Chondrocyte (in vitro differentiated cells): Measurements from ENCODE around the gene CTIF. TPM values are rescaled to one million over a fixed set of nuclear protein-coding genes. Genes with fewer than 3 reads are reported as not detected.

ENCODE experiments used
- DNase-seq: peaks from one replicate; pipeline ENCODE4 v3.0.0; 2021; ENCODE audit warnings: mixed read lengths, low spot score
- H3K27ac Mint-ChIP-seq: one replicate; pipeline ENCODE4 v1.8.0; 2021; ENCODE audit warnings: mild to moderate bottlenecking, moderate library complexity, mixed read lengths; ENCODE audit not compliant: unreplicated experiment
- H3K27me3 Mint-ChIP-seq: 2 replicates; pipeline ENCODE4 v1.8.0; 2021; ENCODE audit warnings: low read depth, mixed read lengths
- H3K36me3 Mint-ChIP-seq: 2 replicates; pipeline ENCODE4 v1.8.0; 2021; ENCODE audit warnings: low read depth, mixed read lengths
- H3K4me1 Mint-ChIP-seq: 2 replicates; pipeline ENCODE4 v1.8.0; 2021; ENCODE audit warnings: low read depth, mild to moderate bottlenecking, mixed read lengths
- H3K4me3 Mint-ChIP-seq: one replicate; pipeline ENCODE4 v1.8.0; 2021; ENCODE audit warnings: mild to moderate bottlenecking, moderate library complexity, mixed read lengths; ENCODE audit not compliant: unreplicated experiment
- H3K9me3 Mint-ChIP-seq: 2 replicates; pipeline ENCODE4 v1.8.0; 2021; ENCODE audit warnings: low read depth, mixed read lengths
- CTCF ChIP-seq: fragments of 200-600 bp; sonication (generic); IDR thresholded peaks from 2 replicates; pipeline ENCODE4 v1.5.0; 2021; ENCODE audit warnings: antibody characterized with exemption, mild to moderate bottlenecking, moderate library complexity
- total RNA-seq: library from RNA; stranded (reverse); gene quantifications from 3 replicates; pipeline ENCODE4 v1.2.1, GENCODE V29; 2021

Gene CTIF
- total RNA-seq, 1 donor from 2014 or later, result 184 TPM

- H3K27me3 Mint-ChIP-seq, result no peaks in the 10 kb centered on the region
- H3K4me3 Mint-ChIP-seq, result no peak overlapping the region
- no peak for TF ChIP-seq CTCF
- H3K36me3 Mint-ChIP-seq, result peaks cover 49% of the 10 kb centered on the region
- H3K4me1 Mint-ChIP-seq, result peaks cover 55% of the 10 kb centered on the region
- H3K27ac Mint-ChIP-seq, result no peak overlapping the region
- no peak for DNase-seq
- peaks cover 17% of the 10 kb centered on the region for H3K9me3 Mint-ChIP-seq
These were observed 185.6 kb downstream of the CTIF start for GRCh38 chr18:48724442-48724841.

GRCh38 chr18:48724939-48725338 lies 186.1 kb downstream of the CTIF start:
- peaks cover 17% of the 10 kb centered on the region for H3K9me3 Mint-ChIP-seq
- no peak overlapping the region for H3K27ac Mint-ChIP-seq
- H3K36me3 Mint-ChIP-seq, result peaks cover 47% of the 10 kb centered on the region
- peaks cover 53% of the 10 kb centered on the region for H3K4me1 Mint-ChIP-seq
- no peak for DNase-seq
- H3K27me3 Mint-ChIP-seq, result no peaks in the 10 kb centered on the region
- no peak overlapping the region for H3K4me3 Mint-ChIP-seq
- TF ChIP-seq CTCF, result no peak

- Mint-ChIP-seq H3K27ac (peak overlapping the region; percentile 8), H3K36me3 (peaks cover 41% of the 10 kb centered on the region), H3K4me3 (no peak overlapping the region), H3K4me1 (peaks cover 47% of the 10 kb centered on the region), H3K9me3 (peaks cover 17% of the 10 kb centered on the region), H3K27me3 (no peaks in the 10 kb centered on the region)
- TF ChIP-seq CTCF, result no peak
- DNase-seq, result no peak
These were observed 186.7 kb downstream of the CTIF start for GRCh38 chr18:48725562-48725961.

- H3K27me3 Mint-ChIP-seq, result no peaks in the 10 kb centered on the region
- H3K27ac Mint-ChIP-seq, result peak overlapping the region; percentile 73
- no peak for DNase-seq
- TF ChIP-seq CTCF, result no peak
- H3K36me3 Mint-ChIP-seq, result peaks cover 41% of the 10 kb centered on the region
- H3K9me3 Mint-ChIP-seq, result peaks cover 17% of the 10 kb centered on the region
- H3K4me3 Mint-ChIP-seq, result no peak overlapping the region
- H3K4me1 Mint-ChIP-seq, result peaks cover 35% of the 10 kb centered on the region
These were observed 188.8 kb downstream of the CTIF start for GRCh38 chr18:48727681-48728080.

GRCh38 chr18:48728204-48728833 lies 189.5 kb downstream of the CTIF start:
- peaks cover 40% of the 10 kb centered on the region for H3K36me3 Mint-ChIP-seq
- peaks cover 17% of the 10 kb centered on the region for H3K9me3 Mint-ChIP-seq
- H3K27ac Mint-ChIP-seq, result peak overlapping the region; percentile 91
- no peak for TF ChIP-seq CTCF
- no peak for DNase-seq
- no peak overlapping the region for H3K4me3 Mint-ChIP-seq
- peaks cover 41% of the 10 kb centered on the region for H3K4me1 Mint-ChIP-seq
- no peaks in the 10 kb centered on the region for H3K27me3 Mint-ChIP-seq
